NCI-H748 treated with DMSO at 0.1 percent for 48 hours (cell line): ENCODE results near the gene ERC2.

Experiments
- DNase-seq: peaks from one replicate; lab custom pipeline; 2025; lab: John Stamatoyannopoulos, UW

Gene ERC2

GRCh38 chr3:55929154-55929869 is 539.0 kb downstream of the ERC2 start:
- DNase-seq = no peak

GRCh38 chr3:55923626-55924025 is 544.6 kb downstream of the ERC2 start:
- DNase-seq = no peak

- DNase-seq = no peak
These were observed 545.1 kb downstream of the ERC2 start for GRCh38 chr3:55923207-55923606.

- no peak for DNase-seq
These were observed 555.4 kb downstream of the ERC2 start for GRCh38 chr3:55912880-55913279.

- DNase-seq = no peak
These were observed 557.0 kb downstream of the ERC2 start for GRCh38 chr3:55911266-55911665.

- no peak for DNase-seq
These were observed 557.7 kb downstream of the ERC2 start for GRCh38 chr3:55910543-55910942.

GRCh38 chr3:55909373-55909772 is 558.9 kb downstream of the ERC2 start:
- DNase-seq = no peak

GRCh38 chr3:55907616-55908015 is 560.7 kb downstream of the ERC2 start:
- DNase-seq = no peak

- DNase-seq = no peak
These were observed 561.4 kb downstream of the ERC2 start for GRCh38 chr3:55906896-55907295.

GRCh38 chr3:55904716-55905115 is 563.6 kb downstream of the ERC2 start:
- DNase-seq = no peak

- no peak for DNase-seq
These were observed 564.6 kb downstream of the ERC2 start for GRCh38 chr3:55903680-55904079.

GRCh38 chr3:55902221-55902900 is 565.9 kb downstream of the ERC2 start:
- no peak for DNase-seq

- no peak for DNase-seq
These were observed 568.4 kb downstream of the ERC2 start for GRCh38 chr3:55899887-55900286.

GRCh38 chr3:55897573-55898224 is 570.6 kb downstream of the ERC2 start:
- peak; percentile 59 for DNase-seq

- DNase-seq = peak; percentile 83
These were observed 572.2 kb downstream of the ERC2 start for GRCh38 chr3:55895897-55896566.

GRCh38 chr3:55894605-55895004 is 573.7 kb downstream of the ERC2 start:
- DNase-seq = no peak

GRCh38 chr3:55893045-55893664 is 575.1 kb downstream of the ERC2 start:
- DNase-seq = no peak

GRCh38 chr3:55891106-55891505 is 577.2 kb downstream of the ERC2 start:
- DNase-seq = no peak

GRCh38 chr3:55888282-55888885 is 579.9 kb downstream of the ERC2 start:
- DNase-seq = no peak

- DNase-seq = no peak
These were observed 582.5 kb downstream of the ERC2 start for GRCh38 chr3:55885721-55886120.

GRCh38 chr3:55884491-55885285 is 583.6 kb downstream of the ERC2 start:
- DNase-seq = no peak
